ENCODE data around the gene PNMA1. TPM values are rescaled to one million over a fixed set of nuclear protein-coding genes. Genes with fewer than 3 reads are reported as not detected.

Gene PNMA1
- total RNA-seq, 1 experiment from 2014 or later: 24.6 TPM

DNA sequence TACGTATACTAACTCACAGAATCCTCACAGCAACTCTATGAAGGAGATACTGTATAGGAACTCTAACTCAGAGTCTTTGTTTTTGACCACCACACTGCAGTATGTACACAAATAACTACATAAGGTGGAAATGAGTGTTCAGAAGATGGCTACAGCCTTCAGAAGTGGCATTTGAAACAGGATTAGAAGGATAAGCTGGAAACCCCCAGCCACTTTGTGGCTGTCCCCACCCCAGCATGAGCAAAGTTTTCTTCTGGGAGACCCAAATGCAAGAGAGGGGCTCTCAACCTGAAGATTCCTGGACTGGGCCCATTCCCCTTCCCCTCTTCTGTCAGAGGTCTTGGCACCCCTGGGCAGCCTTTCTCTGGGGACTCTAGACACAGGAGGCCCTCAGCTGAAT lies 43.2 kb upstream of the PNMA1 start:
- TF ChIP-seq CBX3 (IDR thresholded peaks at IDR 0.05; ENCODE audit: low read depth) (no peak), SIN3A (IDR thresholded peaks at IDR 0.05; ENCODE audit: low read depth) (no peak), ZNF274 (IDR thresholded peaks at IDR 0.05; ENCODE audit: low read depth, low read length) (no peak), SRF (IDR thresholded peaks at IDR 0.05; ENCODE audit: low read depth) (no peak), ELF1 (IDR thresholded peaks at IDR 0.05; ENCODE audit: borderline replicate concordance, low read depth) (no peak), EZH2phosphoT487 (IDR thresholded peaks at IDR 0.05; ENCODE audit: borderline replicate concordance) (no peak), YY1 (IDR thresholded peaks at IDR 0.05; ENCODE audit: extremely low read depth, insufficient replicate concordance, low read depth, low read length) (no peak), FOSL1 (IDR thresholded peaks at IDR 0.05; ENCODE audit: low read depth) (no peak), SP1 (IDR thresholded peaks at IDR 0.05; ENCODE audit: low read depth) (no peak)
- TF ChIP-seq, protein P1, sequence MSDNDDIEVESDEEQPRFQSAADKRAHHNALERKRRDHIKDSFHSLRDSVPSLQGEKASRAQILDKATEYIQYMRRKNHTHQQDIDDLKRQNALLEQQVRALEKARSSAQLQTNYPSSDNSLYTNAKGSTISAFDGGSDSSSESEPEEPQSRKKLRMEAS (IDR thresholded peaks at IDR 0.05): no peak
- Histone ChIP-seq H3K4me1 (ENCODE audit: control insufficient read depth in 1 of 2, insufficient read depth in 2 of 2, low read length in 2 of 2) (peaks cover 51 to 85% of the 10 kb centered on the region in 2 experiments), H3K9me2 (ENCODE audit: insufficient read depth) (no peaks in the 10 kb centered on the region), H3K9me3 (ENCODE audit: control insufficient read depth in 1 of 2, insufficient read depth in 1 of 2, low read depth in 1 of 2, low read length in 2 of 2) (no peaks in the 10 kb centered on the region), H3K4me3 (replicated peaks in 1 of 2; ENCODE audit: low read depth in 1 of 2, low read length in 2 of 2) (no peak overlapping the region), H3K27ac (ENCODE audit: low read depth, low read length) (peak overlapping the region; percentile 95; the same call in 1 of the 2 replicates), H3K79me2 (ENCODE audit: insufficient read depth, low read length) (peaks cover 68% of the 10 kb centered on the region), H3K4me2 (ENCODE audit: low read length) (no peak overlapping the region; the same call in 1 of the 2 replicates), H3K36me3 (ENCODE audit: control insufficient read depth in 1 of 2, insufficient read depth in 2 of 2, low read length in 2 of 2) (no peaks in the 10 kb centered on the region), H3K27me3 (ENCODE audit: insufficient read depth, low read length) (no peaks in the 10 kb centered on the region), H4K20me1 (ENCODE audit: insufficient read depth) (no peaks in the 10 kb centered on the region), H2AFZ (ENCODE audit: low read depth, low read length, poor library complexity, severe bottlenecking) (no peak overlapping the region), H3K9ac (ENCODE audit: low read length) (no peak overlapping the region)
- no TSS peak for BruUV-seq (replicated peaks)
- no peak for DNase-seq (ENCODE audit: low read depth, low spot score)
- intact Hi-C loops (cut with micrococcal nuclease): no loop called here
- POLR2A ChIA-PET: interaction anchor here (1.4 to 3.3 kb wide), 3 partner anchors 13 to 29 kb away, joined by 6 to 14 read pairs (median 11); no protein-coding TSS in a partner anchor
- RAD21 ChIA-PET (ENCODE audit: low non-redundant PET in 1 of 2, low total read pairs in 2 of 2, uncharacterized antibody in 2 of 2, unreplicated experiment in 2 of 2): interaction anchor here in 1 of 2 experiments (1.6 to 2.0 kb wide), 2 partner anchors 12 to 28 kb away, joined by 6 to 10 read pairs; no protein-coding TSS in a partner anchor
- CTCF ChIA-PET: interaction anchor here (1.3 to 3.2 kb wide), 4 partner anchors 12 to 29 kb away, joined by 3 to 34 read pairs (median 20); no protein-coding TSS in a partner anchor
- no peak for ATAC-seq

DNA sequence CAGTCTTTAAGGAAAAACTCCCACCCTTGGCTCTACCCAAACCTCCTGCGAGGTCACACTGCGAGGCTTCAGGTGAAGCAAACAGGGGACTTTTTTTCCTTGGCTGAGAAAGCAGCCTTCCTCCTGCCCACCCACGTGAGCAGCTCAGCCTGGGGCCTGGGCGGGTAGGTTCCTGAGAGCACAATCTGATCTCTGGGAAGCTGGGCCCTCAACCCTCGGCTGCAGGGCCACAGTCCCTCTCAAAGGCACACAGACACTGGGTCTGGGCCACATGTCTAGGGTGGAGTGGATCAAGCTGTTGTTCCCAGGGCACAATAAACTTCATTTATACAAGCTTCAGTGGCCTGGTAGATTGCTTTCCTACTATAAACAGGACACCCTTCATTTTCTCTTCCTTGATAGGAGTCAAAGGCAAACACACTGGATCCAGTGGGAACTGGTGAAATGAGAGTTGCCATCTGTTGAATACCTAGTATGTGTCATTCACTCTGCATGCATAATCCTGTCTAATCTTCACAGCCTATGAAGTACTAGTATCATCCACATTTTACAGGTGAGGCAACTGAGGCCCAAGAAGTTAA lies 41.3 kb upstream of the PNMA1 start:
- DNase-seq (ENCODE audit: low read depth, low spot score) (no peak), ATAC-seq (no peak)
- no peak overlapping the region for H3K4me2 ChIP-seq (ENCODE audit: low read length)
- no peak overlapping the region for H3K4me3 ChIP-seq (replicated peaks in 1 of 2; ENCODE audit: low read depth in 1 of 2, low read length in 2 of 2)
- H3K27ac ChIP-seq (ENCODE audit: low read depth, low read length): no peak overlapping the region
- H3K9me2 ChIP-seq (ENCODE audit: insufficient read depth): no peaks in the 10 kb centered on the region
- peaks cover 47 to 75% of the 10 kb centered on the region in 2 experiments for H3K4me1 ChIP-seq (ENCODE audit: control insufficient read depth in 1 of 2, insufficient read depth in 2 of 2, low read length in 2 of 2)
- ChIA-PET CTCF (no interaction called here), POLR2A (interaction anchor here (1.2 kb wide), 1 partner anchor 9 kb away, joined by 3 read pairs; no protein-coding TSS in a partner anchor), RAD21 (ENCODE audit: low non-redundant PET in 1 of 2, low total read pairs in 2 of 2, uncharacterized antibody in 2 of 2, unreplicated experiment in 2 of 2) (interaction anchor here in 1 of 2 experiments (1.1 to 1.4 kb wide), 2 partner anchors 10 to 14 kb away, joined by 3 read pairs; no protein-coding TSS in a partner anchor)
- H3K79me2 ChIP-seq (ENCODE audit: insufficient read depth, low read length): peaks cover 87% of the 10 kb centered on the region
- BruUV-seq (replicated peaks): no TSS peak
- no peak overlapping the region for H2AFZ ChIP-seq (ENCODE audit: low read depth, low read length, poor library complexity, severe bottlenecking)
- TF ChIP-seq POLR2AphosphoS5 (IDR thresholded peaks at IDR 0.05; ENCODE audit: low read depth, low read length): no peak
- no peak for TF ChIP-seq CEBPB (IDR thresholded peaks at IDR 0.05; ENCODE audit: low read depth)
- no peak for TF ChIP-seq ZNF274 (IDR thresholded peaks at IDR 0.05; ENCODE audit: low read depth, low read length)
- no peak for TF ChIP-seq ATF3 (IDR thresholded peaks at IDR 0.05)
- no peak for TF ChIP-seq EZH2phosphoT487 (IDR thresholded peaks at IDR 0.05; ENCODE audit: borderline replicate concordance)
- TF ChIP-seq POLR2A (IDR thresholded peaks at IDR 0.05; ENCODE audit: borderline replicate concordance, extremely low read depth, insufficient read depth, insufficient read length): no peak
- TF ChIP-seq REST (IDR thresholded peaks at IDR 0.05; ENCODE audit: low read depth): no peak
- TF ChIP-seq ZFX (IDR thresholded peaks at IDR 0.05): no peak
- no peaks in the 10 kb centered on the region for H3K27me3 ChIP-seq (ENCODE audit: insufficient read depth, low read length)
- no peaks in the 10 kb centered on the region for H3K36me3 ChIP-seq (ENCODE audit: control insufficient read depth in 1 of 2, insufficient read depth in 2 of 2, low read length in 2 of 2)
- no peaks in the 10 kb centered on the region for H4K20me1 ChIP-seq (ENCODE audit: insufficient read depth)
- H3K9me3 ChIP-seq (ENCODE audit: control insufficient read depth in 1 of 2, insufficient read depth in 1 of 2, low read depth in 1 of 2, low read length in 2 of 2): no peaks in the 10 kb centered on the region
- H3K9ac ChIP-seq (ENCODE audit: low read length): no peak overlapping the region
- intact Hi-C loops (cut with micrococcal nuclease): no loop called here

Data from HCT116 (cell line).